Caco-2 (cell line): ENCODE results near the gene DNAJA2. TPM values are rescaled to one million over a fixed set of nuclear protein-coding genes. Genes with fewer than 3 reads are reported as not detected.

Experiments used
- BruUV-seq: library from RNA; stranded (reverse); fragments of 400-500 nt; replicated peaks from 2 replicates; lab custom pipeline; 2021; lab: Mats Ljungman, UMichigan
- CTCF ChIA-PET: fragments of 300-600 bp; sonication (Branson Sonifier 250); formaldehyde crosslinking; loops from one replicate; lab custom pipeline; 2022; ENCODE audit warnings: antibody characterized with exemption; lab: Charles Lee
- POLR2A ChIA-PET: fragments of 300-600 bp; sonication (Branson Sonifier 250); formaldehyde crosslinking; loops from one replicate; lab custom pipeline; 2022; ENCODE audit warnings: antibody characterized with exemption; lab: Charles Lee
- DNase-seq, 2 experiments: peaks; one replicate each; pipeline versions ENCODE4 v3.0.0 to v3.0.0-alpha.2; 2020 to 2022
- H3K27me3 ChIP-seq: replicated peaks from 2 replicates; pipeline ENCODE4 v1.6.0; 2011; ENCODE audit warnings: low read length; ENCODE audit not compliant: control insufficient read depth, insufficient read depth
- H3K36me3 ChIP-seq: 2 replicates; pipeline ENCODE4 v1.5.1; 2011; ENCODE audit warnings: low read length; ENCODE audit not compliant: control insufficient read depth, insufficient read depth
- H3K4me1 ChIP-seq: fragments of 250-450 bp; sonication (Bioruptor Pico); 2 replicates; pipeline ENCODE4 v1.5.1; 2020; ENCODE audit warnings: mild to moderate bottlenecking
- H3K4me3 ChIP-seq: 2 replicates; pipeline ENCODE4 v1.5.1; 2011; ENCODE audit warnings: low read depth, mild to moderate bottlenecking, control low read depth, low read length
- H3K9me3 ChIP-seq: fragments of 250-450 bp; sonication (Bioruptor Pico); 2 replicates; pipeline ENCODE4 v1.5.1; 2020; ENCODE audit warnings: mild to moderate bottlenecking, moderate library complexity
- H3K27ac Mint-ChIP-seq: one replicate; pipeline ENCODE4 v1.8.0; 2022; ENCODE audit warnings: mixed read lengths; ENCODE audit not compliant: unreplicated experiment
- H3K27me3 Mint-ChIP-seq: one replicate; pipeline ENCODE4 v1.8.0; 2022; ENCODE audit warnings: mixed read lengths; ENCODE audit not compliant: insufficient read depth, unreplicated experiment
- H3K36me3 Mint-ChIP-seq: one replicate; pipeline ENCODE4 v1.8.0; 2022; ENCODE audit warnings: mild to moderate bottlenecking, mixed read lengths; ENCODE audit not compliant: insufficient read depth, unreplicated experiment
- H3K4me1 Mint-ChIP-seq: one replicate; pipeline ENCODE4 v1.8.0; 2022; ENCODE audit warnings: low read depth, mixed read lengths; ENCODE audit not compliant: unreplicated experiment
- H3K4me3 Mint-ChIP-seq: one replicate; pipeline ENCODE4 v1.8.0; 2022; ENCODE audit warnings: mild to moderate bottlenecking, moderate library complexity, mixed read lengths; ENCODE audit not compliant: unreplicated experiment
- H3K9me3 Mint-ChIP-seq: one replicate; pipeline ENCODE4 v1.8.0; 2022; ENCODE audit warnings: mixed read lengths; ENCODE audit not compliant: unreplicated experiment
- intact Hi-C: fragments of 100-400 bp; cut with micrococcal nuclease; formaldehyde crosslinking; loops from one replicate; pipeline ENCODE4 v1.10.0; 2022; ENCODE audit not compliant: unreplicated experiment
- total RNA-seq: library from RNA; stranded (reverse); gene quantifications from 2 replicates; pipeline ENCODE4 v1.2.3, GENCODE V29; 2022
- TF ChIP-seq, protein P1 (sequence below), 2 experiments: fragments of 200-600 bp in 1 of 2; IDR thresholded peaks; 1 replicate in 1 of 2; 2 replicates in 1 of 2; pipeline versions ENCODE4 v1.5.1 to v1.8.0; 2011 to 2022; ENCODE audit warnings: antibody characterized with exemption in 1 of 2, control low read depth in 1 of 2, inconsistent platforms in 1 of 2, low read depth in 1 of 2, low read length in 1 of 2, mild to moderate bottlenecking in 1 of 2, moderate library complexity in 1 of 2; ENCODE audit not compliant: insufficient read depth in 1 of 2, severe bottlenecking in 1 of 2, unreplicated experiment in 1 of 2

The DNAJA2 gene
- total RNA-seq, 1 experiment from 2014 or later, result 56.2 TPM

DNA sequence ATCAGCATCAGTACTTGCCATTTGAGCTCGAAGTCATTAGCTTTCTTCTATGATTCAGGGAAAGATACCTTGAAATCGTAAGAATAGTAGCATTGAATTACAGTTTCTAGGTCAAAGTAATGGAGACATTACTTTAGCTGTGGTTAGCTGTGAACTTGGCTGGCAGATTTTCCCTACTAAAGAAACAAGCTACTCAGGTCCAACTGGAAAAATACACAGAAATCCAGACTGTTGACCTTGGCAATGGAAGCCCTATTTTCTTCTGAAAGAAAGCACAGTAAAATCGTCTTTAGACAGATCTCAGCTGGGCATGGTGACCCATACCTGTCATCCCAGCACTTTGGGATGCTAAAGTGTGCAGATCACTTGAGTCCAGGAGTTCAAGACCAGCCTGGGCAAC is 13.4 kb upstream of the DNAJA2 start:
- peaks cover 5% of the 10 kb centered on the region for H3K36me3 Mint-ChIP-seq
- peaks cover 3% of the 10 kb centered on the region; the same call in 1 of the 2 replicates for H3K9me3 ChIP-seq

DNA sequence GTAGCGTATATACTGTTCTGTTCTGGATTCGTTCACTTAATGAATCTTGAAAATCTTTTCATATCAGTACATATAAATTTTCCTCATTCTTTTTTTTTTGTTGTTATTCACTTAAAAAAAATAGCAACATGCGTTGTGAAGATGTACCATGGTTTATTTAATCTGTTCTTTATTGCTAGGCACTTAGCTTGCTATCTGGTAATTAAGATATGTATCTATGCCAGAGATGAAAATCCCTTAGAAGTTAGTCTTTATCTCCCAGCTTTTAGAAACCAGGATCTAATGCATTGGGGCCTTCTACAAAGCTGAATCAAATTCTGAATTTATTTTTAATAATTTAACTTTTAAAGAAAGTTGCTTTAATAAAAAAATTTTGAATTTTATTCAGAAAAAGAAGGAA is 13.0 kb upstream of the DNAJA2 start:
- Histone ChIP-seq H3K27me3 (no peaks in the 10 kb centered on the region), H3K4me1 (no peaks in the 10 kb centered on the region), H3K9me3 (peaks cover 2% of the 10 kb centered on the region; the same call in 1 of the 2 replicates), H3K36me3 (no peaks in the 10 kb centered on the region), H3K4me3 (no peak overlapping the region)
- TF ChIP-seq, protein P1, sequence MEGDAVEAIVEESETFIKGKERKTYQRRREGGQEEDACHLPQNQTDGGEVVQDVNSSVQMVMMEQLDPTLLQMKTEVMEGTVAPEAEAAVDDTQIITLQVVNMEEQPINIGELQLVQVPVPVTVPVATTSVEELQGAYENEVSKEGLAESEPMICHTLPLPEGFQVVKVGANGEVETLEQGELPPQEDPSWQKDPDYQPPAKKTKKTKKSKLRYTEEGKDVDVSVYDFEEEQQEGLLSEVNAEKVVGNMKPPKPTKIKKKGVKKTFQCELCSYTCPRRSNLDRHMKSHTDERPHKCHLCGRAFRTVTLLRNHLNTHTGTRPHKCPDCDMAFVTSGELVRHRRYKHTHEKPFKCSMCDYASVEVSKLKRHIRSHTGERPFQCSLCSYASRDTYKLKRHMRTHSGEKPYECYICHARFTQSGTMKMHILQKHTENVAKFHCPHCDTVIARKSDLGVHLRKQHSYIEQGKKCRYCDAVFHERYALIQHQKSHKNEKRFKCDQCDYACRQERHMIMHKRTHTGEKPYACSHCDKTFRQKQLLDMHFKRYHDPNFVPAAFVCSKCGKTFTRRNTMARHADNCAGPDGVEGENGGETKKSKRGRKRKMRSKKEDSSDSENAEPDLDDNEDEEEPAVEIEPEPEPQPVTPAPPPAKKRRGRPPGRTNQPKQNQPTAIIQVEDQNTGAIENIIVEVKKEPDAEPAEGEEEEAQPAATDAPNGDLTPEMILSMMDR (IDR thresholded peaks at IDR 0.05; ENCODE audit: insufficient read depth in 1 of 2, low read depth in 1 of 2, low read length in 1 of 2, severe bottlenecking in 1 of 2, unreplicated experiment in 1 of 2), result no peak
- Mint-ChIP-seq H3K36me3 (peaks cover 5% of the 10 kb centered on the region), H3K27me3 (no peaks in the 10 kb centered on the region), H3K4me3 (no peak overlapping the region), H3K27ac (no peak overlapping the region), H3K4me1 (no peaks in the 10 kb centered on the region), H3K9me3 (peaks cover 4% of the 10 kb centered on the region)
- no peak for DNase-seq
- POLR2A ChIA-PET, result no interaction called here
- intact Hi-C loops, result no loop called here
- no TSS peak for BruUV-seq
- CTCF ChIA-PET, result no interaction called here

More for the DNA sequence above, 13.4 kb upstream of the DNAJA2 start:
- Mint-ChIP-seq H3K4me1 (no peaks in the 10 kb centered on the region), H3K27me3 (no peaks in the 10 kb centered on the region), H3K4me3 (no peak overlapping the region), H3K27ac (no peak overlapping the region), H3K9me3 (peaks cover 8% of the 10 kb centered on the region)
- Histone ChIP-seq H3K36me3 (no peaks in the 10 kb centered on the region), H3K27me3 (no peaks in the 10 kb centered on the region), H3K4me3 (no peak overlapping the region), H3K4me1 (no peaks in the 10 kb centered on the region)
- intact Hi-C loops, result no loop called here
- POLR2A ChIA-PET, result no interaction called here
- CTCF ChIA-PET, result no interaction called here
- no peak for DNase-seq
- no TSS peak for BruUV-seq
- TF ChIP-seq, protein P1 (IDR thresholded peaks at IDR 0.05; ENCODE audit: insufficient read depth in 1 of 2, low read depth in 1 of 2, low read length in 1 of 2, severe bottlenecking in 1 of 2, unreplicated experiment in 1 of 2), result no peak

DNA sequence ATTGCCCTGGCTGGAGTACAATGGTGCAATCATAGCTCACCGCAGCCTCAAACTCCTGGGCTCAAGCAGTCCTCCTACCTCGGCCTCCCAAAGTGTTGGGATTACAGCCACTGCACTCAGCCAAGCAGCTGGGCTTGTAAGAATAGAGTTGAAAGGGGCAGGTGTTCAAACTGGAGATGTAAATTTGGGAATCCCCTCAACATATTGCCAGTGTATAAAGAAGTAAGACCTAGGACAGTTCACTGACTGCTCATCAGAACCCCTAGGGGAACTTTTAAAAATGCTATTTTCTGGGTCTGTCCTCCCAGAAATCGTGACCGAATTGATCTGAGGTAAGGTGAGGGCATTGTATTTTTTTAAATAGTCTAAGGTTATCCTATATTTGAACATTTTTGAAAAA is 8.9 kb upstream of the DNAJA2 start:
- peaks cover 5% of the 10 kb centered on the region for H3K36me3 Mint-ChIP-seq
- H3K9me3 ChIP-seq, result no peaks in the 10 kb centered on the region
- no peak overlapping the region for H3K27ac Mint-ChIP-seq
- CTCF ChIA-PET, result no interaction called here
- BruUV-seq, result no TSS peak
- H3K4me1 Mint-ChIP-seq, result no peaks in the 10 kb centered on the region
- no peak overlapping the region for H3K4me3 Mint-ChIP-seq
- no peaks in the 10 kb centered on the region for H3K27me3 ChIP-seq
- no peaks in the 10 kb centered on the region for H3K36me3 ChIP-seq
- no peaks in the 10 kb centered on the region for H3K4me1 ChIP-seq
- H3K9me3 Mint-ChIP-seq, result no peaks in the 10 kb centered on the region
- no peak overlapping the region for H3K4me3 ChIP-seq
- DNase-seq, result no peak
- H3K27me3 Mint-ChIP-seq, result no peaks in the 10 kb centered on the region
- TF ChIP-seq, protein P1 (IDR thresholded peaks at IDR 0.05; ENCODE audit: insufficient read depth in 1 of 2, low read depth in 1 of 2, low read length in 1 of 2, severe bottlenecking in 1 of 2, unreplicated experiment in 1 of 2), result no peak
- POLR2A ChIA-PET, result no interaction called here
- intact Hi-C loops, result no loop called here
